ENCODE data around the gene PAK2. TPM values are rescaled to one million over a fixed set of nuclear protein-coding genes. Genes with fewer than 3 reads are reported as not detected.

PAK2 gene
- polyA plus RNA-seq, 4 donors, result 22.9 to 41.9 (median 24.5) TPM

GRCh38 chr3:196796317-196796716 is 56.7 kb downstream of the PAK2 start:
- FAIRE-seq, result no peak
- 94 to 100% (median 96%) methylated on average over 1 of the region's 1 CpG for WGBS, 3 donors
- Histone ChIP-seq H3K27ac (ENCODE audit: low read depth in 1 of 3, low read length in 2 of 3) (no peak overlapping the region), H3K9me3 (ENCODE audit: control insufficient read depth in 2 of 2, insufficient read depth in 1 of 2, low read depth in 1 of 2, low read length in 1 of 2) (peaks cover 0 to 8% of the 10 kb centered on the region in 2 donors), H3K4me1 (ENCODE audit: control insufficient read depth in 3 of 3, insufficient read depth in 2 of 3, low read depth in 1 of 3, low read length in 2 of 3) (peaks cover 0 to 5% (median 0%) of the 10 kb centered on the region in 3 donors), H3K4me3 (ENCODE audit: low read depth in 1 of 3, low read length in 3 of 3) (no peak overlapping the region), H3K36me3 (ENCODE audit: control insufficient read depth in 3 of 3, insufficient read depth in 2 of 3, low read depth in 1 of 3, low read length in 3 of 3) (peaks cover 3 to 32% (median 3%) of the 10 kb centered on the region in 3 donors), H3K27me3 (ENCODE audit: control insufficient read depth in 3 of 3, insufficient read depth in 3 of 3, low read length in 3 of 3) (no peaks in the 10 kb centered on the region)
- DNase-seq, result no peak

- H3K27me3 ChIP-seq (ENCODE audit: control insufficient read depth in 3 of 3, insufficient read depth in 3 of 3, low read length in 3 of 3), result no peaks in the 10 kb centered on the region
- WGBS, 3 donors, result 90 to 91% (median 90%) methylated on average over 8 of the region's 8 CpGs
- no peaks in the 10 kb centered on the region for H3K4me1 ChIP-seq (ENCODE audit: control insufficient read depth in 3 of 3, insufficient read depth in 2 of 3, low read depth in 1 of 3, low read length in 2 of 3)
- H3K9me3 ChIP-seq (ENCODE audit: control insufficient read depth in 2 of 2, insufficient read depth in 1 of 2, low read depth in 1 of 2, low read length in 1 of 2), result no peaks in the 10 kb centered on the region
- DNase-seq (no peak), FAIRE-seq (no peak)
- no peak overlapping the region for H3K4me3 ChIP-seq (ENCODE audit: low read depth in 1 of 3, low read length in 3 of 3)
- peaks cover 7 to 31% (median 10%) of the 10 kb centered on the region in 3 donors for H3K36me3 ChIP-seq (ENCODE audit: control insufficient read depth in 3 of 3, insufficient read depth in 2 of 3, low read depth in 1 of 3, low read length in 3 of 3)
- H3K27ac ChIP-seq (ENCODE audit: low read depth in 1 of 3, low read length in 2 of 3), result no peak overlapping the region
Measured at GRCh38 chr3:196800742-196801434, 61.2 kb downstream of the PAK2 start.

GRCh38 chr3:196803891-196804468 is 64.3 kb downstream of the PAK2 start:
- Histone ChIP-seq H3K4me3 (ENCODE audit: low read depth in 1 of 3, low read length in 3 of 3) (no peak overlapping the region), H3K27me3 (ENCODE audit: control insufficient read depth in 3 of 3, insufficient read depth in 3 of 3, low read length in 3 of 3) (no peaks in the 10 kb centered on the region), H3K27ac (ENCODE audit: low read depth in 1 of 3, low read length in 2 of 3) (no peak overlapping the region), H3K4me1 (ENCODE audit: control insufficient read depth in 3 of 3, insufficient read depth in 2 of 3, low read depth in 1 of 3, low read length in 2 of 3) (no peaks in the 10 kb centered on the region), H3K9me3 (ENCODE audit: control insufficient read depth in 2 of 2, insufficient read depth in 1 of 2, low read depth in 1 of 2, low read length in 1 of 2) (no peaks in the 10 kb centered on the region), H3K36me3 (ENCODE audit: control insufficient read depth in 3 of 3, insufficient read depth in 2 of 3, low read depth in 1 of 3, low read length in 3 of 3) (peaks cover 11 to 46% (median 15%) of the 10 kb centered on the region in 3 donors)
- DNase-seq (no peak), FAIRE-seq (no peak)
- WGBS, 3 donors, result 77 to 89% (median 79%) methylated on average over 9 of the region's 9 CpGs

- FAIRE-seq, result no peak
- WGBS, 3 donors, result 40 to 62% (median 55%) methylated on average over 1 of the region's 1 CpG
Measured at GRCh38 chr3:196804773-196805172, 65.1 kb downstream of the PAK2 start.

GRCh38 chr3:196810963-196811581 is 71.4 kb downstream of the PAK2 start:
- Histone ChIP-seq H3K27ac (ENCODE audit: low read depth in 1 of 3, low read length in 2 of 3) (no peak overlapping the region), H3K36me3 (ENCODE audit: control insufficient read depth in 3 of 3, insufficient read depth in 2 of 3, low read depth in 1 of 3, low read length in 3 of 3) (peaks cover 8 to 42% (median 23%) of the 10 kb centered on the region in 3 donors), H3K4me3 (ENCODE audit: low read depth in 1 of 3, low read length in 3 of 3) (no peak overlapping the region), H3K4me1 (ENCODE audit: control insufficient read depth in 3 of 3, insufficient read depth in 2 of 3, low read depth in 1 of 3, low read length in 2 of 3) (no peaks in the 10 kb centered on the region), H3K27me3 (ENCODE audit: control insufficient read depth in 3 of 3, insufficient read depth in 3 of 3, low read length in 3 of 3) (no peaks in the 10 kb centered on the region), H3K9me3 (ENCODE audit: control insufficient read depth in 2 of 2, insufficient read depth in 1 of 2, low read depth in 1 of 2, low read length in 1 of 2) (no peaks in the 10 kb centered on the region)
- DNase-seq (no peak), FAIRE-seq (no peak)
- 92 to 96% (median 93%) methylated on average over 3 of the region's 3 CpGs for WGBS, 3 donors

More at GRCh38 chr3:196804773-196805172, 65.1 kb downstream of the PAK2 start:
- H3K9me3 ChIP-seq (ENCODE audit: control insufficient read depth in 2 of 2, insufficient read depth in 1 of 2, low read depth in 1 of 2, low read length in 1 of 2), result no peaks in the 10 kb centered on the region
- no peaks in the 10 kb centered on the region for H3K27me3 ChIP-seq (ENCODE audit: control insufficient read depth in 3 of 3, insufficient read depth in 3 of 3, low read length in 3 of 3)
- no peak for DNase-seq
- no peaks in the 10 kb centered on the region for H3K4me1 ChIP-seq (ENCODE audit: control insufficient read depth in 3 of 3, insufficient read depth in 2 of 3, low read depth in 1 of 3, low read length in 2 of 3)
- H3K4me3 ChIP-seq (ENCODE audit: low read depth in 1 of 3, low read length in 3 of 3), result no peak overlapping the region
- H3K36me3 ChIP-seq (ENCODE audit: control insufficient read depth in 3 of 3, insufficient read depth in 2 of 3, low read depth in 1 of 3, low read length in 3 of 3), result peaks cover 13 to 45% (median 18%) of the 10 kb centered on the region in 3 donors
- no peak overlapping the region for H3K27ac ChIP-seq (ENCODE audit: low read depth in 1 of 3, low read length in 2 of 3)

GRCh38 chr3:196812853-196813252 is 73.2 kb downstream of the PAK2 start:
- H3K9me3 ChIP-seq (ENCODE audit: control insufficient read depth in 2 of 2, insufficient read depth in 1 of 2, low read depth in 1 of 2, low read length in 1 of 2), result no peaks in the 10 kb centered on the region
- no peak overlapping the region for H3K27ac ChIP-seq (ENCODE audit: low read depth in 1 of 3, low read length in 2 of 3)
- H3K4me3 ChIP-seq (ENCODE audit: low read depth in 1 of 3, low read length in 3 of 3), result no peak overlapping the region
- whole genome bisulfite sequencing, 3 donors, result 88 to 95% (median 94%) methylated on average over 7 of the region's 7 CpGs
- DNase-seq (no peak), FAIRE-seq (no peak)
- no peaks in the 10 kb centered on the region for H3K27me3 ChIP-seq (ENCODE audit: control insufficient read depth in 3 of 3, insufficient read depth in 3 of 3, low read length in 3 of 3)
- H3K36me3 ChIP-seq (ENCODE audit: control insufficient read depth in 3 of 3, insufficient read depth in 2 of 3, low read depth in 1 of 3, low read length in 3 of 3), result peaks cover 6 to 41% (median 18%) of the 10 kb centered on the region in 3 donors
- no peaks in the 10 kb centered on the region for H3K4me1 ChIP-seq (ENCODE audit: control insufficient read depth in 3 of 3, insufficient read depth in 2 of 3, low read depth in 1 of 3, low read length in 2 of 3)

- no peaks in the 10 kb centered on the region for H3K27me3 ChIP-seq (ENCODE audit: control insufficient read depth in 3 of 3, insufficient read depth in 3 of 3, low read length in 3 of 3)
- no peak for DNase-seq
- no peak overlapping the region for H3K4me3 ChIP-seq (ENCODE audit: low read depth in 1 of 3, low read length in 3 of 3)
- FAIRE-seq, result no peak
- no peaks in the 10 kb centered on the region for H3K9me3 ChIP-seq (ENCODE audit: control insufficient read depth in 2 of 2, insufficient read depth in 1 of 2, low read depth in 1 of 2, low read length in 1 of 2)
- no peaks in the 10 kb centered on the region for H3K4me1 ChIP-seq (ENCODE audit: control insufficient read depth in 3 of 3, insufficient read depth in 2 of 3, low read depth in 1 of 3, low read length in 2 of 3)
- WGBS, 3 donors, result 92 to 96% (median 93%) methylated on average over 5 of the region's 5 CpGs
- H3K27ac ChIP-seq (ENCODE audit: low read depth in 1 of 3, low read length in 2 of 3), result no peak overlapping the region
- H3K36me3 ChIP-seq (ENCODE audit: control insufficient read depth in 3 of 3, insufficient read depth in 2 of 3, low read depth in 1 of 3, low read length in 3 of 3), result peaks cover 7 to 36% (median 18%) of the 10 kb centered on the region in 3 donors
Measured at GRCh38 chr3:196813903-196814302, 74.2 kb downstream of the PAK2 start.

- Histone ChIP-seq H3K36me3 (ENCODE audit: control insufficient read depth in 3 of 3, insufficient read depth in 2 of 3, low read depth in 1 of 3, low read length in 3 of 3) (peaks cover 22 to 68% (median 27%) of the 10 kb centered on the region in 3 donors), H3K9me3 (ENCODE audit: control insufficient read depth in 2 of 2, insufficient read depth in 1 of 2, low read depth in 1 of 2, low read length in 1 of 2) (no peaks in the 10 kb centered on the region), H3K4me3 (ENCODE audit: low read depth in 1 of 3, low read length in 3 of 3) (no peak overlapping the region), H3K27me3 (ENCODE audit: control insufficient read depth in 3 of 3, insufficient read depth in 3 of 3, low read length in 3 of 3) (no peaks in the 10 kb centered on the region), H3K4me1 (ENCODE audit: control insufficient read depth in 3 of 3, insufficient read depth in 2 of 3, low read depth in 1 of 3, low read length in 2 of 3) (no peaks in the 10 kb centered on the region), H3K27ac (ENCODE audit: low read depth in 1 of 3, low read length in 2 of 3) (no peak overlapping the region)
- DNase-seq (no peak), FAIRE-seq (no peak)
- WGBS, 3 donors, result 94 to 98% (median 96%) methylated on average over 6 of the region's 6 CpGs
Measured at GRCh38 chr3:196821806-196822355, 82.2 kb downstream of the PAK2 start.
